RWPE1 (cell line): Measurements from ENCODE around the gene ATP11C.

Experiments
- CTCF ChIA-PET: fragments of 350-600 bp; sonication (Branson Sonifier 250); formaldehyde crosslinking; extraction: SDS; loops from one replicate; lab custom pipeline; 2021; lab: Yijun Ruan, JAX
- POLR2A ChIA-PET: fragments of 400-600 bp; formaldehyde crosslinking; extraction: SDS; loops from one replicate; lab custom pipeline; 2020; ENCODE audit warnings: antibody characterized with exemption; ENCODE audit not compliant: low non-redundant PET; lab: Yijun Ruan, JAX
- DNase-seq: peaks from one replicate; pipeline ENCODE4 v3.0.0; 2012; ENCODE audit warnings: low spot score
- H3K27ac ChIP-seq: fragments of 450-650 bp; 2 replicates; pipeline ENCODE4 v1.5.1; 2017
- CTCF ChIP-seq: fragments of 450-650 bp; conservative IDR thresholded peaks from 2 replicates; pipeline ENCODE4 v1.5.1; 2017; ENCODE audit warnings: low read depth, mild to moderate bottlenecking

ATP11C gene

GRCh38 chrX:139739138-139739537, 193.7 kb downstream of the ATP11C start:
- peak; percentile 8 for DNase-seq
- no peak for TF ChIP-seq CTCF
- H3K27ac ChIP-seq = no peak overlapping the region
- ChIA-PET POLR2A (no interaction called here), CTCF (no interaction called here)

GRCh38 chrX:139738581-139738980, 194.3 kb downstream of the ATP11C start:
- ChIA-PET CTCF (no interaction called here), POLR2A (no interaction called here)
- TF ChIP-seq CTCF = no peak
- H3K27ac ChIP-seq = no peak overlapping the region
- DNase-seq = no peak

GRCh38 chrX:139736151-139736550, 196.7 kb downstream of the ATP11C start:
- no peak for DNase-seq
- POLR2A ChIA-PET = no interaction called here
- CTCF ChIA-PET = no interaction called here
- H3K27ac ChIP-seq = no peak overlapping the region
- TF ChIP-seq CTCF = no peak

GRCh38 chrX:139734996-139735395, 197.9 kb downstream of the ATP11C start:
- ChIA-PET CTCF (no interaction called here), POLR2A (no interaction called here)
- no peak for TF ChIP-seq CTCF
- DNase-seq = no peak
- no peak overlapping the region for H3K27ac ChIP-seq

- DNase-seq = no peak
- POLR2A ChIA-PET = no interaction called here
Measured at GRCh38 chrX:139725720-139726119, 207.1 kb downstream of the ATP11C start.

GRCh38 chrX:139724626-139725025, 208.2 kb downstream of the ATP11C start:
- ChIA-PET POLR2A (no interaction called here), CTCF (no interaction called here)
- no peak overlapping the region for H3K27ac ChIP-seq
- DNase-seq = no peak
- no peak for TF ChIP-seq CTCF

More at GRCh38 chrX:139725720-139726119, 207.1 kb downstream of the ATP11C start:
- CTCF ChIA-PET = no interaction called here
- no peak for TF ChIP-seq CTCF
- no peak overlapping the region for H3K27ac ChIP-seq

- no peak overlapping the region for H3K27ac ChIP-seq
- no peak for DNase-seq
- no peak for TF ChIP-seq CTCF
- ChIA-PET POLR2A (no interaction called here), CTCF (no interaction called here)
Measured at GRCh38 chrX:139720979-139721378, 211.9 kb downstream of the ATP11C start.
